Omental fat pad (tissue), 4 donors: ENCODE data around the gene CEACAM3. TPM values are rescaled to one million over a fixed set of nuclear protein-coding genes. Genes with fewer than 3 reads are reported as not detected.

Source experiments
- ATAC-seq: fragments of 150-250 bp; one replicate; pipeline ENCODE4 v1.9.1; 2016; ENCODE audit warnings: mild to moderate bottlenecking, moderate library complexity; ENCODE audit not compliant: low FRiP score
- DNase-seq: peaks from one replicate; pipeline ENCODE4 v3.0.0-alpha.2; 2019; ENCODE audit warnings: low spot score
- total RNA-seq, 4 donors: library from RNA; depleted of rRNA; stranded (reverse); fragments of >200 nt; gene quantifications; one replicate each; pipeline ENCODE4 v1.1.0, GENCODE V29; 2016
- TF ChIP-seq, protein P1 (sequence below), 3 donors: fragments of 450-650 bp; IDR thresholded peaks; one replicate each; pipeline ENCODE4 v1.5.1; 2016 to 2017; ENCODE audit warnings: antibody characterized with exemption in 3 of 3, mild to moderate bottlenecking in 3 of 3, moderate library complexity in 2 of 3

The CEACAM3 gene
- total RNA-seq, 4 donors from 2014 or later = 20.3 TPM; not detected in 3

GRCh38 chr19:41807176-41807575, 10.8 kb downstream of the CEACAM3 start:
- TF ChIP-seq, protein P1, sequence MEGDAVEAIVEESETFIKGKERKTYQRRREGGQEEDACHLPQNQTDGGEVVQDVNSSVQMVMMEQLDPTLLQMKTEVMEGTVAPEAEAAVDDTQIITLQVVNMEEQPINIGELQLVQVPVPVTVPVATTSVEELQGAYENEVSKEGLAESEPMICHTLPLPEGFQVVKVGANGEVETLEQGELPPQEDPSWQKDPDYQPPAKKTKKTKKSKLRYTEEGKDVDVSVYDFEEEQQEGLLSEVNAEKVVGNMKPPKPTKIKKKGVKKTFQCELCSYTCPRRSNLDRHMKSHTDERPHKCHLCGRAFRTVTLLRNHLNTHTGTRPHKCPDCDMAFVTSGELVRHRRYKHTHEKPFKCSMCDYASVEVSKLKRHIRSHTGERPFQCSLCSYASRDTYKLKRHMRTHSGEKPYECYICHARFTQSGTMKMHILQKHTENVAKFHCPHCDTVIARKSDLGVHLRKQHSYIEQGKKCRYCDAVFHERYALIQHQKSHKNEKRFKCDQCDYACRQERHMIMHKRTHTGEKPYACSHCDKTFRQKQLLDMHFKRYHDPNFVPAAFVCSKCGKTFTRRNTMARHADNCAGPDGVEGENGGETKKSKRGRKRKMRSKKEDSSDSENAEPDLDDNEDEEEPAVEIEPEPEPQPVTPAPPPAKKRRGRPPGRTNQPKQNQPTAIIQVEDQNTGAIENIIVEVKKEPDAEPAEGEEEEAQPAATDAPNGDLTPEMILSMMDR (IDR thresholded peaks at IDR 0.05) = no peak
- DNase-seq = no peak
- no peak for ATAC-seq

DNA sequence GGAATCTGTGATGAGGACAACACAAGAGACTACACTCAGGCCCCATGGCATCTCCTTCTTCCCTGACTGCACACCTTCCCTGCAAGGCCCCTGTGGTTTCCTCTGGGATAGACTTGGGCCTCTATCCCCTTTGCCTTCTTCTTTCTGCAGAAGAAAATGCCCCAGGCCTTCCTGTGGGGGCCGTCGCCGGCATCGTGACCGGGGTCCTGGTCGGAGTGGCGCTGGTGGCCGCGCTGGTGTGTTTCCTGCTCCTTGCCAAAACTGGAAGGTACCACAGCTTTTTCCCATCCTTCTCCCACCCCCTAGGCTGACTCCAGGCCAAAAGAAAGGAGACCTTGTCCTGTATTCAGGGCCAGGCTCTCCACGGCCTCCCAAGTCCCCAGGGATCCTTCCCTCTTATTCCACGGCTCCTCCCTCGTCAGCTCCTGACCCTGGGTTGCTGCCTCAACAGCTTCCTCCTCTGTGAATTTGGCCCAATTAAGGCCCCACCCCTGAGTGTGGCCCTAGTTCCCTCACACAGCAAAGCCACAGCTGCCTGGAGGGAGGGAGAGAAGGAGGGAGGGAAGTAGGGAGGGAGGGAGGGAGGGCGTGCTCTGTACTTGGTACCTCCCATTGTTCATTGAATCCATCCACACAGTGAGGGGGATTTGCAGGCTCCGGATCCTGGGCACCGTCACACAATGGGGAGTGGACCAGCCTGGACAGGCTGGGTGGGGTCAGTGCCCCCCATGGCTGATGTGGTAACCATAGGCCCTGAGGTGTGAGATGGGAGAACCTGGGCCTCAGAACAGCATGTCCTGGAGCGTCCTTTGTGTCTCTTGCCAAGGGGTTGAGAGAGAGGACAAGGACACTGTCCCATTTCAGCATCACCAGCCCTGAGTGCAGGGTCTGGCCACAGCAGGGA, 12.5 kb downstream of the CEACAM3 start:
- ATAC-seq (no peak), DNase-seq (no peak)

GRCh38 chr19:41810301-41810700, 13.9 kb downstream of the CEACAM3 start:
- ATAC-seq (no peak), DNase-seq (no peak)
- TF ChIP-seq, protein P1 (IDR thresholded peaks at IDR 0.05) = no peak

More for the DNA sequence above, 12.5 kb downstream of the CEACAM3 start:
- TF ChIP-seq, protein P1 (IDR thresholded peaks at IDR 0.05) = no peak

DNA sequence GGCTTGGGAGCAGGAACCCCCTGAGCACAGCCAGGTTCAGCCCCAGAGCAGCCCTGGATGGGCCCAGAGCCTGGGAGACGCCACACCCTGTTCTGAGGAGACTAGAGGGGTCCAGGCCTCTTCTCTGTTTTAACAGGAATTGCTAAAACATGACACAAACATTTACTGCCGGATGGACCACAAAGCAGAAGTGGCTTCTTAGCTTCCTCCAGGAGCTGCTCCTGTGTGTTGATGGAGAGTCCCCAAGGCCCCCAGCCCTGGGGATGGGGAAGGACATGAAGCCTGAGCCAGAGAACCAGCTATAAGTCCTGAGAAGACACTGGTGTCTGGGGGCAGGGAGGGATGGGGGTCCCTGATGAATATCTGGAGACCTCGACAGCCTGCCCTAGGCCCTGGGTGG, 14.6 kb downstream of the CEACAM3 start:
- peak; percentile 14 for ATAC-seq

GRCh38 chr19:41811981-41812380, 15.6 kb downstream of the CEACAM3 start:
- DNase-seq = no peak
- TF ChIP-seq, protein P1 (IDR thresholded peaks at IDR 0.05) = no peak
- ATAC-seq = no peak

More for the DNA sequence above, 14.6 kb downstream of the CEACAM3 start:
- no peak for DNase-seq
- TF ChIP-seq, protein P1 (IDR thresholded peaks at IDR 0.05) = no peak

DNA sequence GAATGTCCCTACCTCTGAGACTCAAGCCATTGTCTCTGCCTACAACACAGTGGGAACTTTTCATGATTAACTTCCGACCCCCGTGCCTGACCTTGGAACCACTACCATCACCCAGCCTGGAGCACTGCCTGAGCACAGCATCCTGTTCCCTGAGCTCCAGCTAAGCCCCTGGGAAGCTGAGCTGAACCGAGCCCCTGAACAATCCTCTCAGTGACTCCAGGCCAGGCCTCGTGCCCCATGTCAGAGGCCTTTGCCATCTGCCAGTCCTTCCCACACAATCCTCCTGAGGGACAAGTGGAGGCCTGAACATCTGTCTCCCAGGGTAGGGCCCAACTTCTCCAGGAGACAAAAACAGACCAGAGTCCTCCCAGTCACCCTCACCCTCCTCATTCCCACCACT, 17.5 kb downstream of the CEACAM3 start:
- no peak for DNase-seq
- no peak for ATAC-seq

More for the DNA sequence above, 17.5 kb downstream of the CEACAM3 start:
- TF ChIP-seq, protein P1 (IDR thresholded peaks at IDR 0.05) = no peak
